ENCODE measurements around the gene RBMS1. TPM values are rescaled to one million over a fixed set of nuclear protein-coding genes. Genes with fewer than 3 reads are reported as not detected.

The RBMS1 gene
- polyA plus RNA-seq, 2 of the 4 experiments (the other 2 are of a cell fraction): 51.9 to 108 TPM

GRCh38 chr2:160286551-160286950, 207.1 kb downstream of the RBMS1 start:
- FAIRE-seq (no peak), ATAC-seq (no peak), DNase-seq (ENCODE audit: low read depth in 1 of 2, low spot score in 1 of 2) (no peak)
- Histone ChIP-seq H3K4me1 (peaks cover 43% of the 10 kb centered on the region), H3K4me3 (no peak overlapping the region), H3K27ac (no peak overlapping the region), H3K9me3 (no peaks in the 10 kb centered on the region), H3K4me2 (no peak overlapping the region)
- WGBS (ENCODE audit: missing lambda C conversion rate): 91% methylated on average over 5 of the region's 5 CpGs
- ChIA-PET CTCF (no interaction called here), POLR2A (no interaction called here)
- no peak for TF ChIP-seq MAFK (IDR thresholded peaks at IDR 0.05; ENCODE audit: partially characterized antibody)
- no peak for TF ChIP-seq RFX5 (IDR thresholded peaks at IDR 0.05)
- no peak for TF ChIP-seq ZSCAN20 (CRISPR knock-in tag; IDR thresholded peaks at IDR 0.05)
- no peak for TF ChIP-seq POLR2A (IDR thresholded peaks at IDR 0.05; ENCODE audit: low read length)
- TF ChIP-seq ZNF302 (CRISPR knock-in tag; IDR thresholded peaks at IDR 0.05): no peak
- TF ChIP-seq HDAC2 (IDR thresholded peaks at IDR 0.05): no peak
- TF ChIP-seq HOXB13 (CRISPR knock-in tag; IDR thresholded peaks at IDR 0.05; ENCODE audit: low read depth): no peak
- no peak for TF ChIP-seq BHLHE40 (IDR thresholded peaks at IDR 0.05; ENCODE audit: low read depth, low read length)
- no peak for TF ChIP-seq GATA3 (IDR thresholded peaks at IDR 0.05; ENCODE audit: borderline replicate concordance)
- no peak for TF ChIP-seq MAX (IDR thresholded peaks at IDR 0.05)
- TF ChIP-seq RAD21 (conservative IDR thresholded peaks at IDR 0.05 in 1 of 2, IDR thresholded peaks at IDR 0.05 in 1 of 2): no peak
- no peak for TF ChIP-seq E2F6 (IDR thresholded peaks at IDR 0.05; ENCODE audit: borderline replicate concordance, low read depth)

GRCh38 chr2:160283675-160284074, 209.9 kb downstream of the RBMS1 start:
- ATAC-seq (no peak), FAIRE-seq (no peak), DNase-seq (ENCODE audit: low read depth in 1 of 2, low spot score in 1 of 2) (no peak)
- CTCF ChIA-PET: interaction anchor here (0.9 kb wide), 2 partner anchors 174 kb away, joined by 3 to 4 read pairs; no protein-coding TSS in a partner anchor
- POLR2A ChIA-PET: no interaction called here
- no peak overlapping the region for H3K27ac ChIP-seq
- H3K9me3 ChIP-seq: no peaks in the 10 kb centered on the region
- peaks cover 39% of the 10 kb centered on the region for H3K4me1 ChIP-seq
- TF ChIP-seq HES2 (IDR thresholded peaks at IDR 0.05): no peak
- TF ChIP-seq BHLHE40 (IDR thresholded peaks at IDR 0.05; ENCODE audit: low read depth, low read length): no peak
- TF ChIP-seq JUNB (IDR thresholded peaks at IDR 0.05): no peak
- no peak overlapping the region for H3K4me2 ChIP-seq
- no peak overlapping the region for H3K4me3 ChIP-seq

- FAIRE-seq (no peak), DNase-seq (ENCODE audit: low read depth in 1 of 2, low spot score in 1 of 2) (no peak), ATAC-seq (no peak)
- peak overlapping the region in 1 of 2 experiments; percentile 6; a peak in 2 of 6 replicates for H3K27ac ChIP-seq
- H3K4me1 ChIP-seq: peaks cover 30% of the 10 kb centered on the region
- ChIA-PET CTCF (interaction anchor here (1.1 to 1.5 kb wide), 5 partner anchors 9 to 712 kb away, joined by 3 to 10 read pairs (median 3); no protein-coding TSS in a partner anchor), POLR2A (interaction anchor here (1.2 kb wide), 1 partner anchor 12 kb away, joined by 3 read pairs; no protein-coding TSS in a partner anchor)
- no peak overlapping the region for H3K4me2 ChIP-seq
- no peaks in the 10 kb centered on the region for H3K9me3 ChIP-seq
- TF ChIP-seq JUN (IDR thresholded peaks at IDR 0.05) (no peak), RARB (CRISPR knock-in tag; IDR thresholded peaks at IDR 0.05) (no peak), CHD2 (IDR thresholded peaks at IDR 0.05; ENCODE audit: low read length, partially characterized antibody) (no peak), POLR2AphosphoS2 (conservative IDR thresholded peaks at IDR 0.05; ENCODE audit: low read length) (no peak), MAX (IDR thresholded peaks at IDR 0.05) (no peak), RFX5 (IDR thresholded peaks at IDR 0.05) (no peak), ZSCAN20 (CRISPR knock-in tag; IDR thresholded peaks at IDR 0.05) (no peak), HES2 (IDR thresholded peaks at IDR 0.05) (no peak), HMGXB4 (CRISPR knock-in tag; IDR thresholded peaks at IDR 0.05; ENCODE audit: borderline replicate concordance) (no peak), HOXA7 (CRISPR knock-in tag; IDR thresholded peaks at IDR 0.05) (no peak), ZC3H11A (IDR thresholded peaks at IDR 0.05) (no peak), FOXS1 (CRISPR knock-in tag; IDR thresholded peaks at IDR 0.05) (no peak), EP300 (IDR thresholded peaks at IDR 0.05) (no peak)
- no peak overlapping the region for H3K4me3 ChIP-seq
- 87% methylated on average over 2 of the region's 2 CpGs for WGBS (ENCODE audit: missing lambda C conversion rate)
Observed at GRCh38 chr2:160282063-160282580, 211.5 kb downstream of the RBMS1 start.
